ENCODE data around the gene ZNF236.
"Not testable (repeated sequence)": the region's sequence is repeated elsewhere in the genome, so short reads cannot be mapped to it uniquely, and the experiment has no call there.

The ZNF236 gene

GRCh38 chr18:76944346-76944745 lies 122.0 kb downstream of the ZNF236 start:
- not testable (repeated sequence) for DNase-seq (ENCODE audit: low read depth in 2 of 2)

GRCh38 chr18:76948345-76948744 lies 126.0 kb downstream of the ZNF236 start:
- no peak for DNase-seq (ENCODE audit: low read depth in 2 of 2)

GRCh38 chr18:76951456-76952247 lies 129.3 kb downstream of the ZNF236 start:
- DNase-seq (ENCODE audit: low read depth in 2 of 2): no peak

- DNase-seq (ENCODE audit: low read depth in 2 of 2): no peak
These were observed 130.4 kb downstream of the ZNF236 start for GRCh38 chr18:76952747-76953146.

GRCh38 chr18:76953156-76953555 lies 130.8 kb downstream of the ZNF236 start:
- no peak for DNase-seq (ENCODE audit: low read depth in 2 of 2)

- DNase-seq (ENCODE audit: low read depth in 2 of 2): no peak
These were observed 131.4 kb downstream of the ZNF236 start for GRCh38 chr18:76953583-76954233.

GRCh38 chr18:76955524-76956170 lies 133.3 kb downstream of the ZNF236 start:
- no peak for DNase-seq (ENCODE audit: low read depth in 2 of 2)

- no peak for DNase-seq (ENCODE audit: low read depth in 2 of 2)
These were observed 134.3 kb downstream of the ZNF236 start for GRCh38 chr18:76956648-76957047.

- no peak for DNase-seq (ENCODE audit: low read depth in 2 of 2)
These were observed 135.3 kb downstream of the ZNF236 start for GRCh38 chr18:76957384-76958355.

GRCh38 chr18:76958692-76959341 lies 136.5 kb downstream of the ZNF236 start:
- no peak for DNase-seq (ENCODE audit: low read depth in 2 of 2)

GRCh38 chr18:76959605-76960004 lies 137.2 kb downstream of the ZNF236 start:
- no peak for DNase-seq (ENCODE audit: low read depth in 2 of 2)

- DNase-seq (ENCODE audit: low read depth in 2 of 2): no peak
These were observed 138.2 kb downstream of the ZNF236 start for GRCh38 chr18:76960528-76961035.

GRCh38 chr18:76962851-76963250 lies 140.5 kb downstream of the ZNF236 start:
- DNase-seq (ENCODE audit: low read depth in 2 of 2): no peak

GRCh38 chr18:76963936-76964335 lies 141.6 kb downstream of the ZNF236 start:
- DNase-seq (ENCODE audit: low read depth in 2 of 2): no peak

- not testable (repeated sequence) for DNase-seq (ENCODE audit: low read depth in 2 of 2)
These were observed 143.3 kb downstream of the ZNF236 start for GRCh38 chr18:76965555-76966151.

- DNase-seq (ENCODE audit: low read depth in 2 of 2): not testable (repeated sequence)
These were observed 144.9 kb downstream of the ZNF236 start for GRCh38 chr18:76967299-76967698.

- no peak for DNase-seq (ENCODE audit: low read depth in 2 of 2)
These were observed 145.5 kb downstream of the ZNF236 start for GRCh38 chr18:76967721-76968472.

GRCh38 chr18:76970770-76971559 lies 148.6 kb downstream of the ZNF236 start:
- DNase-seq (ENCODE audit: low read depth in 2 of 2): no peak

GRCh38 chr18:76972241-76972640 lies 149.9 kb downstream of the ZNF236 start:
- no peak for DNase-seq (ENCODE audit: low read depth in 2 of 2)
